H9 (cell line): Measurements from ENCODE around the gene TXNL4A. TPM values are rescaled to one million over a fixed set of nuclear protein-coding genes. Genes with fewer than 3 reads are reported as not detected.
A peak's percentile ranks its signal among the peaks of the same experiment; 100 is the strongest.

ENCODE experiments used
- DNase-seq: peaks from one replicate; pipeline ENCODE4 v3.0.0-alpha.2; 2017
- H2AFZ ChIP-seq: one replicate; pipeline ENCODE4 v1.6.1; 2013; ENCODE audit warnings: mild to moderate bottlenecking, low read length, control low read depth, moderate library complexity
- H2AK5ac ChIP-seq: 2 replicates; pipeline ENCODE4 v1.6.1; 2013; ENCODE audit warnings: low read length, control low read depth, mixed read lengths; ENCODE audit not compliant: insufficient read length
- H2BK120ac ChIP-seq: one replicate; pipeline ENCODE4 v1.6.1; 2013; ENCODE audit warnings: low read depth, mild to moderate bottlenecking, low read length, control low read depth, inconsistent platforms; ENCODE audit not compliant: poor library complexity, severe bottlenecking
- H2BK12ac ChIP-seq: 2 replicates; pipeline ENCODE4 v1.6.1; 2013; ENCODE audit warnings: low read length, control low read depth, mixed read lengths, low read depth; ENCODE audit not compliant: insufficient read length
- H2BK15ac ChIP-seq: 2 replicates; pipeline ENCODE4 v1.6.1; 2013; ENCODE audit warnings: low read depth, low read length, control low read depth
- H2BK20ac ChIP-seq: one replicate; pipeline ENCODE4 v1.6.1; 2013; ENCODE audit warnings: low read depth, mild to moderate bottlenecking, low read length, control low read depth, inconsistent platforms; ENCODE audit not compliant: poor library complexity, severe bottlenecking
- H2BK5ac ChIP-seq: 2 replicates; pipeline ENCODE4 v1.6.1; 2013; ENCODE audit warnings: low read length, control low read depth, mixed read lengths; ENCODE audit not compliant: insufficient read length
- H3K14ac ChIP-seq: 2 replicates; pipeline ENCODE4 v1.6.1; 2013; ENCODE audit warnings: low read length, control low read depth; ENCODE audit not compliant: insufficient read depth
- H3K18ac ChIP-seq: 2 replicates; pipeline ENCODE4 v1.6.1; 2013; ENCODE audit warnings: low read depth, mild to moderate bottlenecking, mixed read lengths, low read length, control low read depth; ENCODE audit not compliant: insufficient read length
- H3K23ac ChIP-seq: 2 replicates; pipeline ENCODE4 v1.6.1; 2013; ENCODE audit warnings: low read length, control low read depth, mixed read lengths, low read depth; ENCODE audit not compliant: insufficient read length
- H3K23me2 ChIP-seq: 2 replicates; pipeline ENCODE4 v1.6.1; 2013; ENCODE audit warnings: low read depth, mild to moderate bottlenecking, mixed read lengths, low read length, control low read depth; ENCODE audit not compliant: insufficient read length, poor library complexity, severe bottlenecking
- H3K27ac ChIP-seq: 2 replicates; pipeline ENCODE4 v1.5.1; 2013; ENCODE audit warnings: low read length, control low read depth, mixed read lengths, low read depth; ENCODE audit not compliant: insufficient read length
- H3K27me3 ChIP-seq: 2 replicates; pipeline ENCODE4 v1.6.1; 2013; ENCODE audit warnings: low read length, control low read depth, inconsistent platforms; ENCODE audit not compliant: insufficient read depth
- H3K4ac ChIP-seq: 2 replicates; pipeline ENCODE4 v1.6.1; 2013; ENCODE audit warnings: low read depth, mild to moderate bottlenecking, control low read depth, inconsistent platforms, low read length, moderate library complexity
- H3K4me1 ChIP-seq: 2 replicates; pipeline ENCODE4 v1.6.1; 2013; ENCODE audit warnings: low read length, control low read depth, inconsistent platforms; ENCODE audit not compliant: insufficient read depth
- H3K4me2 ChIP-seq: 2 replicates; pipeline ENCODE4 v1.6.1; 2013; ENCODE audit warnings: low read length, control low read depth, mixed read lengths; ENCODE audit not compliant: insufficient read length, insufficient read depth
- H3K56ac ChIP-seq: 2 replicates; pipeline ENCODE4 v1.6.1; 2013; ENCODE audit warnings: low read depth, mild to moderate bottlenecking, mixed read lengths, low read length, control low read depth; ENCODE audit not compliant: insufficient read length
- H3K79me1 ChIP-seq: 2 replicates; pipeline ENCODE4 v1.6.1; 2013; ENCODE audit warnings: low read depth, mild to moderate bottlenecking, moderate library complexity, low read length, control low read depth, inconsistent platforms; ENCODE audit not compliant: insufficient read depth, poor library complexity, severe bottlenecking
- H3K79me2 ChIP-seq: 2 replicates; pipeline ENCODE4 v1.6.1; 2013; ENCODE audit warnings: low read length, control low read depth, inconsistent platforms; ENCODE audit not compliant: insufficient read depth
- H3K9ac ChIP-seq: 2 replicates; pipeline ENCODE4 v1.6.1; 2013; ENCODE audit warnings: low read length, control low read depth, mixed read lengths; ENCODE audit not compliant: insufficient read length; ENCODE audit errors: extremely low read depth
- H3K9me3 ChIP-seq: one replicate; pipeline ENCODE4 v1.6.1; 2013; ENCODE audit warnings: low read depth, low read length, inconsistent platforms; ENCODE audit not compliant: control insufficient read depth
- H3T11ph ChIP-seq: one replicate; pipeline ENCODE4 v1.6.1; 2013; ENCODE audit warnings: mild to moderate bottlenecking, low read length, control low read depth, inconsistent platforms
- H4K20me1 ChIP-seq: one replicate; pipeline ENCODE4 v1.6.1; 2013; ENCODE audit not compliant: control insufficient read depth, insufficient read length, insufficient read depth
- H4K5ac ChIP-seq: 2 replicates; pipeline ENCODE4 v1.6.1; 2013; ENCODE audit warnings: low read depth, mild to moderate bottlenecking, mixed read lengths, low read length, control low read depth; ENCODE audit not compliant: insufficient read length
- H4K8ac ChIP-seq: replicated peaks from 2 replicates; pipeline ENCODE4 v1.6.1; 2013; ENCODE audit warnings: low read length, control low read depth, mixed read lengths, low read depth; ENCODE audit not compliant: insufficient read length
- H4K91ac ChIP-seq: 2 replicates; pipeline ENCODE4 v1.6.1; 2013; ENCODE audit warnings: low read depth, mild to moderate bottlenecking, moderate library complexity, mixed read lengths, low read length, control low read depth; ENCODE audit not compliant: insufficient read length
- H3K27ac Mint-ChIP-seq, 3 experiments: 2 replicates in 2 of 3; 3 replicates in 1 of 3; pipeline ENCODE4 v1.8.0; 2020 to 2021; ENCODE audit warnings: mixed read lengths in 3 of 3, mild to moderate bottlenecking in 1 of 3, moderate library complexity in 1 of 3
- H3K27me3 Mint-ChIP-seq: 2 replicates; pipeline ENCODE4 v1.8.0; 2021; ENCODE audit warnings: low read depth, mild to moderate bottlenecking, moderate library complexity, mixed read lengths
- H3K36me3 Mint-ChIP-seq, 3 experiments: 2 replicates in 2 of 3; 3 replicates in 1 of 3; pipeline ENCODE4 v1.8.0; 2020 to 2021; ENCODE audit warnings: low read depth in 3 of 3, mixed read lengths in 3 of 3; ENCODE audit not compliant: insufficient read depth in 1 of 3
- H3K4me1 Mint-ChIP-seq, 2 experiments: 2 replicates each; pipeline ENCODE4 v1.8.0; 2020; ENCODE audit warnings: mixed read lengths in 2 of 2
- H3K4me3 Mint-ChIP-seq, 2 experiments: 2 replicates in 1 of 2; 3 replicates in 1 of 2; pipeline ENCODE4 v1.8.0; 2020 to 2021; ENCODE audit warnings: mild to moderate bottlenecking in 2 of 2, mixed read lengths in 2 of 2, moderate library complexity in 1 of 2
- H3K9me3 Mint-ChIP-seq, 2 experiments: 2 replicates in 1 of 2; 3 replicates in 1 of 2; pipeline ENCODE4 v1.8.0; 2020; ENCODE audit warnings: mild to moderate bottlenecking in 2 of 2, mixed read lengths in 2 of 2, moderate library complexity in 1 of 2
- CTCF ChIP-seq: fragments of 200-600 bp; sonication (generic); conservative IDR thresholded peaks from 3 replicates; pipeline ENCODE4 v1.8.0; 2021; ENCODE audit warnings: antibody characterized with exemption, mild to moderate bottlenecking
- WGBS: extraction: QIAGEN DNeasy Blood & Tissue Kit; methylation state at CpG from one replicate; pipeline ENCODE4 v1.1.7; 2013; ENCODE audit warnings: missing lambda C conversion rate, low lambda C conversion rate, mixed read lengths; ENCODE audit not compliant: insufficient read length; ENCODE audit errors: extremely low coverage; 5-methylcytosine and 5-hydroxymethylcytosine counted together
- total RNA-seq: library from RNA; stranded (reverse); gene quantifications from 2 replicates; pipeline ENCODE4 v1.2.1, GENCODE V29; 2021

The TXNL4A gene
- total RNA-seq, 1 experiment from 2014 or later, result 163 TPM

GRCh38 chr18:79964330-79965118, 23.8 kb downstream of the TXNL4A start, which contains the start of gene HSBP1L1:
TSS of gene HSBP1L1 (plus strand) at chr18:79964643. CDS start at chr18:79964736, 93 bp downstream.
- H3K27ac ChIP-seq, result no peak within 1 kb of the TSS
- H3K36me3 Mint-ChIP-seq, result peaks cover 0 to 2% (median 0%) of the 10 kb centered on the region in 3 experiments; a peak in 3 of 7 replicates

More at GRCh38 chr18:79964330-79965118, 23.8 kb downstream of the TXNL4A start, which contains the start of gene HSBP1L1:
- Histone ChIP-seq H2BK12ac (no peak within 1 kb of the TSS), H3K4me2 (peak within 1 kb of the TSS; percentile 26), H3K56ac (no peak within 1 kb of the TSS), H3K18ac (no peak within 1 kb of the TSS), H2BK15ac (no peak within 1 kb of the TSS), H4K8ac (no peak within 1 kb of the TSS), H2BK120ac (no peak within 1 kb of the TSS), H2AFZ (no peak within 1 kb of the TSS), H3K23me2 (no peaks in the 10 kb centered on the region), H2BK5ac (no peak within 1 kb of the TSS), H3K4me1 (peaks cover 4% of the 10 kb centered on the region; the same call in 1 of the 2 replicates), H2AK5ac (no peak within 1 kb of the TSS), H3K9ac (no peak within 1 kb of the TSS), H3T11ph (no peak within 1 kb of the TSS), H3K23ac (no peak within 1 kb of the TSS), H4K5ac (no peak within 1 kb of the TSS), H3K79me1 (no peaks in the 10 kb centered on the region), H4K20me1 (peaks cover 3% of the 10 kb centered on the region), H3K27me3 (peaks cover 30% of the 10 kb centered on the region; the same call in 1 of the 2 replicates), H3K4ac (no peak within 1 kb of the TSS), H4K91ac (no peak within 1 kb of the TSS), H3K79me2 (no peaks in the 10 kb centered on the region), H3K9me3 (no peaks in the 10 kb centered on the region), H2BK20ac (no peak within 1 kb of the TSS), H3K14ac (no peak within 1 kb of the TSS)
- peaks cover 34 to 38% of the 10 kb centered on the region in 2 experiments for H3K4me1 Mint-ChIP-seq
- peaks cover 65% of the 10 kb centered on the region for H3K27me3 Mint-ChIP-seq
- no peaks in the 10 kb centered on the region; a peak in 1 of 5 replicates for H3K9me3 Mint-ChIP-seq
- H3K4me3 Mint-ChIP-seq, result peak within 1 kb of the TSS; percentile 25 to 70
- no peak within 1 kb of the TSS for H3K27ac Mint-ChIP-seq
- peak; percentile 75 for DNase-seq
- peak; percentile 40; the same call in 2 of the 3 replicates for TF ChIP-seq CTCF
- no CpG with 5 or more reads among the region's 73 CpGs for WGBS
